Glutamatergic neuron (in vitro differentiated cells): Measurements from ENCODE around the gene HNRNPC. TPM values are rescaled to one million over a fixed set of nuclear protein-coding genes. Genes with fewer than 3 reads are reported as not detected.

Experiments used
- DNase-seq: peaks from one replicate; pipeline ENCODE4 v3.0.0; 2022
- H3K27ac Mint-ChIP-seq: one replicate; pipeline ENCODE4 v1.8.0; 2020; ENCODE audit warnings: mild to moderate bottlenecking, mixed read lengths, inconsistent platforms; ENCODE audit not compliant: unreplicated experiment
- H3K27me3 Mint-ChIP-seq: one replicate; pipeline ENCODE4 v1.8.0; 2020; ENCODE audit warnings: mild to moderate bottlenecking, moderate library complexity, mixed read lengths, inconsistent platforms; ENCODE audit not compliant: unreplicated experiment
- H3K36me3 Mint-ChIP-seq: one replicate; pipeline ENCODE4 v1.8.0; 2020; ENCODE audit warnings: mild to moderate bottlenecking, mixed read lengths, inconsistent platforms; ENCODE audit not compliant: unreplicated experiment
- H3K4me1 Mint-ChIP-seq: one replicate; pipeline ENCODE4 v1.8.0; 2020; ENCODE audit warnings: mild to moderate bottlenecking, low read depth, mixed read lengths, inconsistent platforms; ENCODE audit not compliant: unreplicated experiment
- H3K4me3 Mint-ChIP-seq: one replicate; pipeline ENCODE4 v1.8.0; 2020; ENCODE audit warnings: mild to moderate bottlenecking, mixed read lengths, inconsistent platforms; ENCODE audit not compliant: unreplicated experiment
- H3K9me3 Mint-ChIP-seq: one replicate; pipeline ENCODE4 v1.8.0; 2020; ENCODE audit warnings: mild to moderate bottlenecking, moderate library complexity, mixed read lengths, inconsistent platforms; ENCODE audit not compliant: unreplicated experiment
- long read RNA-seq: library from polyadenylated mRNA; unstranded; transcript quantifications from one replicate; pipeline ENCODE4 v2.0.0, GENCODE V29; 2020; ENCODE audit not compliant: unreplicated experiment
- total RNA-seq: library from RNA; stranded (reverse); fragmentation: NEBNext Ultra II Directional; extraction: Animal tissue kit (Norgen Biotek cat#: 25700); gene quantifications from one replicate; pipeline ENCODE4 v1.2.1, GENCODE V29; 2021; ENCODE audit not compliant: unreplicated experiment
- TF ChIP-seq, protein P1 (sequence below): fragments of 200-600 bp; sonication (generic); IDR thresholded peaks from one replicate; pipeline ENCODE4 v1.5.0; 2021; ENCODE audit not compliant: partially characterized antibody, unreplicated experiment

HNRNPC gene
- total RNA-seq, result 514 TPM
- long read RNA-seq, transcript HNRNPC-211 (9 exons, 1,784 nt), result minor isoform, 7 of 174 reads
- long read RNA-seq, transcript HNRNPC-230 (8 exons, 1,371 nt), result minor isoform, 11 of 174 reads
- long read RNA-seq, transcript HNRNPC-205 (9 exons, 1,375 nt), result major isoform, 75 of 174 reads
- long read RNA-seq, partial matches to known transcripts, result 10 of 174 reads
- long read RNA-seq, other reads (novel, unspliced or antisense), result 66 of 174 reads

GRCh38 chr14:21269252-21270046, at the start of gene HNRNPC:
Gene HNRNPC (minus strand): TSS chr14:21269442. CDS start chr14:21234193, 35,249 bp downstream.
- no peaks in the 10 kb centered on the region for H3K36me3 Mint-ChIP-seq
- H3K27me3 Mint-ChIP-seq, result peaks cover 6% of the 10 kb centered on the region
- TF ChIP-seq, protein P1, sequence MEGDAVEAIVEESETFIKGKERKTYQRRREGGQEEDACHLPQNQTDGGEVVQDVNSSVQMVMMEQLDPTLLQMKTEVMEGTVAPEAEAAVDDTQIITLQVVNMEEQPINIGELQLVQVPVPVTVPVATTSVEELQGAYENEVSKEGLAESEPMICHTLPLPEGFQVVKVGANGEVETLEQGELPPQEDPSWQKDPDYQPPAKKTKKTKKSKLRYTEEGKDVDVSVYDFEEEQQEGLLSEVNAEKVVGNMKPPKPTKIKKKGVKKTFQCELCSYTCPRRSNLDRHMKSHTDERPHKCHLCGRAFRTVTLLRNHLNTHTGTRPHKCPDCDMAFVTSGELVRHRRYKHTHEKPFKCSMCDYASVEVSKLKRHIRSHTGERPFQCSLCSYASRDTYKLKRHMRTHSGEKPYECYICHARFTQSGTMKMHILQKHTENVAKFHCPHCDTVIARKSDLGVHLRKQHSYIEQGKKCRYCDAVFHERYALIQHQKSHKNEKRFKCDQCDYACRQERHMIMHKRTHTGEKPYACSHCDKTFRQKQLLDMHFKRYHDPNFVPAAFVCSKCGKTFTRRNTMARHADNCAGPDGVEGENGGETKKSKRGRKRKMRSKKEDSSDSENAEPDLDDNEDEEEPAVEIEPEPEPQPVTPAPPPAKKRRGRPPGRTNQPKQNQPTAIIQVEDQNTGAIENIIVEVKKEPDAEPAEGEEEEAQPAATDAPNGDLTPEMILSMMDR, result no peak
- H3K4me1 Mint-ChIP-seq, result peaks cover 13% of the 10 kb centered on the region
- H3K9me3 Mint-ChIP-seq, result peaks cover 9% of the 10 kb centered on the region
- H3K4me3 Mint-ChIP-seq, result peak within 1 kb of the TSS; percentile 99
- peak; percentile 100 for DNase-seq
- H3K27ac Mint-ChIP-seq, result peak within 1 kb of the TSS; percentile 100

- Mint-ChIP-seq H3K27me3 (peaks cover 5% of the 10 kb centered on the region), H3K27ac (no peak overlapping the region), H3K9me3 (no peaks in the 10 kb centered on the region), H3K36me3 (no peaks in the 10 kb centered on the region), H3K4me3 (no peak overlapping the region), H3K4me1 (no peaks in the 10 kb centered on the region)
- TF ChIP-seq, protein P1, result no peak
- DNase-seq, result no peak
Observed at GRCh38 chr14:21317398-21317797, 48.2 kb upstream of the HNRNPC start.

GRCh38 chr14:21313512-21313911, 44.3 kb upstream of the HNRNPC start:
- Mint-ChIP-seq H3K27me3 (peaks cover 3% of the 10 kb centered on the region), H3K4me1 (peaks cover under 1% of the 10 kb centered on the region), H3K4me3 (no peak overlapping the region), H3K27ac (no peak overlapping the region), H3K9me3 (no peaks in the 10 kb centered on the region), H3K36me3 (no peaks in the 10 kb centered on the region)
- TF ChIP-seq, protein P1, result no peak
- DNase-seq, result no peak

DNA sequence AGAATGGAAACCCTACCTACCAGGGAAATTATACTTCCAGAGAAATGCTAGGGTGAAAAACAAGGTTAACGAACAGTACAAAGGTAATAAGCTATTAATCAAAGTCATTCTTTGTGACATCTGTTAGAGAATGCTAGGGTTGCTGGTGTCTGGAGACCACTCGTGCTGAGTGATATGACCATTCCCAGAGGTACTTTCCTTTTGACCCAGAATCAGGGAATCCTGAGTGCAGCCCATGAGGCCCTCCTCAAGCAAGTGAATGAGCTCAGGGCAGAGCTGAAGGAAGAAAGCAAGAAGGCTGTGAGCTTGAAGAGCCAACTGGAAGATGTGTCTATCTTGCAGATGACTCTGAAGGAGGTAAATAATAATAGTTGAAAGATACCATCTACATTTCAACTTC, 42.4 kb upstream of the HNRNPC start:
- H3K27me3 Mint-ChIP-seq, result no peaks in the 10 kb centered on the region
- no peaks in the 10 kb centered on the region for H3K9me3 Mint-ChIP-seq
- TF ChIP-seq, protein P1, result no peak
- H3K4me1 Mint-ChIP-seq, result peaks cover 4% of the 10 kb centered on the region
- no peaks in the 10 kb centered on the region for H3K36me3 Mint-ChIP-seq
- DNase-seq, result no peak
- H3K4me3 Mint-ChIP-seq, result no peak overlapping the region
- H3K27ac Mint-ChIP-seq, result no peak overlapping the region

- TF ChIP-seq, protein P1, result no peak
- DNase-seq, result no peak
- Mint-ChIP-seq H3K27ac (no peak overlapping the region), H3K36me3 (no peaks in the 10 kb centered on the region), H3K9me3 (no peaks in the 10 kb centered on the region), H3K4me1 (peaks cover 4% of the 10 kb centered on the region), H3K27me3 (no peaks in the 10 kb centered on the region), H3K4me3 (no peak overlapping the region)
Observed at GRCh38 chr14:21309956-21310355, 40.7 kb upstream of the HNRNPC start.
